Measurements from ENCODE around the gene MICAL2. TPM values are rescaled to one million over a fixed set of nuclear protein-coding genes. Genes with fewer than 3 reads are reported as not detected.

Gene MICAL2
- total and polyA plus RNA-seq, 2 of the 13 experiments (the other 11 are each of a cell fraction or from before 2014, with no cell fraction given): 0.78 to 1.1 TPM

GRCh38 chr11:12140186-12140793, 29.9 kb downstream of the MICAL2 start (continued):
- TF ChIP-seq PHB2 (IDR thresholded peaks at IDR 0.05; ENCODE audit: partially characterized antibody): no peak

GRCh38 chr11:12141283-12141682, 30.9 kb downstream of the MICAL2 start:
- H3K4me3 ChIP-seq (replicated peaks in 1 of 3; ENCODE audit: insufficient read depth in 1 of 3, low read depth in 2 of 3, low read length in 3 of 3): no peak overlapping the region
- in situ Hi-C loops (cut with HindIII; ENCODE audit: extremely low pct_ligation_motif_present, low pct_unique_long_range_greater_than_20kb): no loop called here
- no TSS peak for BruUV-seq (replicated peaks)
- H3K36me3 ChIP-seq (replicated peaks in 1 of 2; ENCODE audit: control insufficient read depth in 1 of 2, insufficient read depth in 2 of 2, low read length in 2 of 2): no peaks in the 10 kb centered on the region
- no peak for ATAC-seq
- no peak overlapping the region for H2AFZ ChIP-seq (ENCODE audit: low read length)
- no peaks in the 10 kb centered on the region for H3K27me3 ChIP-seq (ENCODE audit: control insufficient read depth in 1 of 2, insufficient read depth in 2 of 2, low read length in 2 of 2)
- CTCF ChIA-PET (ENCODE audit: low intra/inter-chr PET ratio, low total read pairs): no interaction called here
- POLR2A ChIA-PET: no interaction called here
- intact Hi-C loops (cut with micrococcal nuclease; ENCODE audit: unreplicated experiment): no loop called here
- no peak overlapping the region for H3K9ac ChIP-seq (ENCODE audit: insufficient read depth, low read depth, low read length)
- no peaks in the 10 kb centered on the region for H3K79me2 ChIP-seq (ENCODE audit: insufficient read depth, low read length)
- TF ChIP-seq ZNF576 (CRISPR knock-in tag; IDR thresholded peaks at IDR 0.05) (no peak), MAFK (conservative IDR thresholded peaks at IDR 0.05 in 1 of 2, IDR thresholded peaks at IDR 0.05 in 1 of 2; ENCODE audit: low read length in 2 of 2) (no peak), GMEB2 (CRISPR knock-in tag; IDR thresholded peaks at IDR 0.05; ENCODE audit: low read depth) (no peak), TERF1 (CRISPR knock-in tag; IDR thresholded peaks at IDR 0.05) (no peak), KAT8 (CRISPR knock-in tag; IDR thresholded peaks at IDR 0.05) (no peak), BRF2 (CRISPR knock-in tag; IDR thresholded peaks at IDR 0.05) (no peak), ZBTB33 (CRISPR knock-in tag; IDR thresholded peaks at IDR 0.05) (no peak)
- WGBS (ENCODE audit: low lambda C conversion rate): 70% methylated on average over 1 of the region's 1 CpG
- no peak for FAIRE-seq
- H3K27ac ChIP-seq (ENCODE audit: extremely low read length, insufficient read depth, low read length): no peak overlapping the region
- H3K4me2 ChIP-seq (ENCODE audit: low read depth, low read length): no peak overlapping the region
- H3K4me1 ChIP-seq (ENCODE audit: insufficient read depth, low read length): peaks cover 33% of the 10 kb centered on the region
- no peaks in the 10 kb centered on the region for H4K20me1 ChIP-seq (ENCODE audit: insufficient read depth, low read length)
- no peaks in the 10 kb centered on the region for H3K9me3 ChIP-seq (ENCODE audit: low read length)
- no peak for DNase-seq (ENCODE audit: low spot score)
